Stimulated activated naive CD8-positive, alpha-beta T cell treated with anti-CD3 and anti-CD28 coated beads, Interleukin-15, Interleukin-2, amounts not matched to agents 100 ng/mL and 50 ng/mL, for 24 hours (primary cell): ENCODE data around the gene ADAT2.
"Not testable (repeated sequence)": the region's sequence is repeated elsewhere in the genome, so short reads cannot be mapped to it uniquely, and the experiment has no call there.

Experiments used
- H3K27ac Mint-ChIP-seq: one replicate; pipeline ENCODE4 v1.8.0; 2021; ENCODE audit warnings: mild to moderate bottlenecking, mixed read lengths
- H3K27me3 Mint-ChIP-seq: one replicate; pipeline ENCODE4 v1.8.0; 2021; ENCODE audit warnings: mixed read lengths
- H3K36me3 Mint-ChIP-seq: one replicate; pipeline ENCODE4 v1.8.0; 2021; ENCODE audit warnings: low read depth, mixed read lengths
- H3K4me1 Mint-ChIP-seq: one replicate; pipeline ENCODE4 v1.8.0; 2021; ENCODE audit warnings: low read depth, mixed read lengths
- H3K4me3 Mint-ChIP-seq: one replicate; pipeline ENCODE4 v1.8.0; 2021; ENCODE audit warnings: mild to moderate bottlenecking, mixed read lengths
- H3K9me3 Mint-ChIP-seq: one replicate; pipeline ENCODE4 v1.8.0; 2021; ENCODE audit warnings: mixed read lengths

ADAT2 gene

DNA sequence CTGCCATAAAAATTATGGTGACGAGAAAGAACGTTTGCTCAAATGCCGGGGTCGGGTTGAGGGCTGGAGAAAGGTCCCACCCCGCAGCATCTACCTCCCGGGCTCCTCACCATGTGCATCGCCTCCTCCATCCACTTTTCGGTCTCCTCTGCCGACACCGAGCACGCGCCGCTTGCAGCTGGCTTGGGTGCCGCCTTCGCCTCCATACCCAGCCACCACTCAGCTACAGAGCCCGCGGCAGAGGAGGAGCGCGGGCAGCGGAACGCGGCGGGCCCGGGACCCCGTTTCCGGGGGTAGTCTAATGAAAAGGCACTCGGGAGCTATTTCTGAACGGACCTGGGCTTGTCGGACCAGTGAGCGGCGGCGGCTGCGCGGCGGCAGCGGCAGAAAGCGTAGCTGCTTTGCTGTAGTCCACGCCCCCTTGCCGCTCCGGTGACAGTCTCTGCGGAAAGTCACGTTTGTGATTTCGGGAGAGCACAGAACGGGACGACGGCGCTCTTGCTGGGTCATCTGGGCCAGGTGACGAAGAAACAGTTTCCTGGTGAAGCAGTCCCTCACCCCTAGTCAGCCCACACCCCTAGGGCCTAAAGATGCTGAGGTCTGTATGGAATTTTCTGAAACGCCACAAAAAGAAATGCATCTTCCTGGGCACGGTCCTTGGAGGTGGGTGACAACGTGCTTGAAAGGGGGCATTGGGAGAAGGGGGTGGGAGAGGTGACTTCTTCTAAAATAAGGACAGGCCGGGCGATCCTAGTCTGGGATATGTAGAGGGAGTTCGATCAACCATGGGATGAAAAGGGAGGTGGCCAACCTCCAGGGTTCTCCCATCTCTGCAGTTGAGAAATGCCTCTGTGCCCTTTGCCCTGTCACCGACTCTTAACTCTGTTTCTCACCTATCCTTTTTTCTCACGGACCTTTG is at the start of gene ADAT2, which contains the start of gene PEX3:
TSS of gene ADAT2 (minus strand) at position 243 of the 919 bp plus-strand sequence. CDS start at position 206, 37 bp downstream.
TSS of gene PEX3 (plus strand) at position 353 of the 919 bp plus-strand sequence. CDS start at position 591, 238 bp downstream.
- Mint-ChIP-seq H3K4me3 (peak within 1 kb of the TSS; percentile 99), H3K36me3 (peaks cover 34% of the 10 kb centered on the region), H3K27ac (peak within 1 kb of the TSS; percentile 98), H3K9me3 (no peaks in the 10 kb centered on the region), H3K27me3 (no peaks in the 10 kb centered on the region), H3K4me1 (peaks cover 56% of the 10 kb centered on the region)

DNA sequence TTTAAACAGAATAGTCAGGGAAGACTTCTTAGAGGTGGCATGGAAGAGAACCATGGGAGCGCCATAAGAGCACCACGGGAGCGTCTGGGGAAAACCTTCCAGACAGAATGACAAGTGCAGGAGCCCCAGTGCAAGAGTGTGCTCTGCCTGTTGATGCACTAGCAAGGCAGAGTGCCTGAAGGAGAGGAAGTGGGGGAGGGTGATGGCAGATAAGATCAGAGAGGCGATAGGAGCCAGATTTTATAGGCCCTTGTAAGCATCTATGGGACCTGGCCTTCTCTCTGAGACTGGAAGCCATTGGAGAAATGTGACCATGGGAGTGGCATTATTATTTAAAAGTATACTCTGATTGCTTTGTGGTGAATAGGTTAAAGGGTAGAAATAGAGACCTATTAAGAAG is 47.9 kb upstream of the ADAT2 start:
- no peak overlapping the region for H3K4me3 Mint-ChIP-seq
- peaks cover 13% of the 10 kb centered on the region for H3K4me1 Mint-ChIP-seq
- H3K9me3 Mint-ChIP-seq: peaks cover 12% of the 10 kb centered on the region
- H3K36me3 Mint-ChIP-seq: peaks cover 38% of the 10 kb centered on the region
- H3K27me3 Mint-ChIP-seq: no peaks in the 10 kb centered on the region
- H3K27ac Mint-ChIP-seq: no peak overlapping the region

DNA sequence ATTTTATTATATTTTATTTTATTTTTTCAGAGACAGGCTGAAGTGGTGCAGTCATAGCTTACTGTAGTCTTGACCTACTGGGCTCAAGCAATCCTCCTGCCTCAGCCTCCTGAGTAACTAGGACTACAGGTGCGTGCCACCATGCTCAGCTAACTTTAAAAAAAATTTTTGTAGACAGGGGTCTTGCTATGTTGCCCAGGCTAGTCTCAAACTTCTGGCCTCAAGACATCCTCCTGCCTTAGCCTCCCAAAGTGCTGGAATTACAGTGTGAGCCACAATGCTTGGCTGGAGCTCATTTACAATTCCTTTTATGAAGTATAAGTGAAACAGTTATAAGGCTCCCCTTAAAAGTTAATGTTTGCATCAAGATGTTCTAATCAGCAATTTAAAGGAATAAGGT is 46.5 kb upstream of the ADAT2 start:
- Mint-ChIP-seq H3K36me3 (peaks cover 41% of the 10 kb centered on the region), H3K4me3 (no peak overlapping the region), H3K9me3 (peaks cover 12% of the 10 kb centered on the region), H3K27ac (no peak overlapping the region), H3K4me1 (peaks cover 13% of the 10 kb centered on the region), H3K27me3 (no peaks in the 10 kb centered on the region)

DNA sequence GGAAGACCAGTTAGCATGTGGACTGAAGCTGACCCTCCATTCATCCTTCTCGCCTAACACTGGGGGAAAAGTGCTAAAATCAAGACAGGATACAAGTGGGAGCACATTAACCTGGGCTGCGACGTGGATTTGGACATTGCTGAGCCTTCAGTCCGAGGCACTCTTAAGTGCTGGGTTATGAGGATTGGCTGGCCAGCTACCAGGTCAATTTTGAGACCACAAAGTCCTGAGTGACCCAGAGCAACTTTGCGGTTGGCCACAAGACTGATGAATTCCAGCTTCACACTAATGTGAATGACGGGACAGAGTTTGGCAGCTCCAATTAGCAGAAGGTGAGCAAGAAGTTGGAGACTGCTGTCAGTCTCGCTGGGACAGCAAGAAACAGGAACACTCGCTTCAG is 40.3 kb upstream of the ADAT2 start:
- no peaks in the 10 kb centered on the region for H3K9me3 Mint-ChIP-seq
- H3K27ac Mint-ChIP-seq: no peak overlapping the region
- no peak overlapping the region for H3K4me3 Mint-ChIP-seq
- no peaks in the 10 kb centered on the region for H3K4me1 Mint-ChIP-seq
- no peaks in the 10 kb centered on the region for H3K27me3 Mint-ChIP-seq
- H3K36me3 Mint-ChIP-seq: peaks cover 29% of the 10 kb centered on the region

DNA sequence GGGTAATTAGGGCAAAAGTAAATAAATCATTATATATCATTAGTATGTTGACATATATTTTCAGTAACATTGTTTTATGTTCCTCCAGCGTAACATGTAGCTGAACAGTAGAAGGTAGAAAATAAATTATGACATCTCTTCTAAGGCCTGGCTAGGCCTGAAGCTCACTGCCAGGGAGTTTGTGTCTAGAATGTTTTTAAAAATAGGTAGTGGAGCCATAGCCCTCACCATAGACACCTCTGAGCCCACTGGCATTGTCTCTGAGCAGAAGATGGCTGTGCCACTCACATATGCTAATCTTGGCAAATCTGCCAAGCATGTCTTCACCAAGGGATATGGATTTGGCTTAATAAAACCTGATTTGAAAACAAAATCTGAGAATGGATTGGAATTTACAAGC is 39.7 kb upstream of the ADAT2 start:
- Mint-ChIP-seq H3K9me3 (no peaks in the 10 kb centered on the region), H3K36me3 (peaks cover 27% of the 10 kb centered on the region), H3K4me1 (no peaks in the 10 kb centered on the region), H3K27ac (no peak overlapping the region), H3K4me3 (no peak overlapping the region), H3K27me3 (no peaks in the 10 kb centered on the region)

DNA sequence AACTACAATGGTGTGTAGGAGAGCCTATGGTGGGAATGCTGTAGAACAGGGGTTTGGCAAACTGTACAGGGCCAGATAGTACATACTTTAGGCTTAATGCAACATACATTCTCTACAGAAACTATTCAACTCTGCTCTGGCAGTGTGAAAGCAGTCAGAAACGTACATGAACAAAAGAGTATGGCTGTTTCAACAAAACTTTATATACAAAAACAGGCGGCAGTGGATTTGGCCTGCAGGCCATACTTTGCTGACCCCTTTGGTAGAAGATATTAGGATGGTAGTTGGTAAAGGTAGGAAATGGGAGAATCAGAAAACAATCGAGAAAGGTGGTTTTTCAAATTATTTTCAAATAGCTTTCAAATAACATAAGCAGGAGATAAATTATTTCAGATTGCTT is 36.3 kb upstream of the ADAT2 start:
- Mint-ChIP-seq H3K27me3 (no peaks in the 10 kb centered on the region), H3K36me3 (peaks cover 20% of the 10 kb centered on the region), H3K27ac (no peak overlapping the region), H3K9me3 (no peaks in the 10 kb centered on the region), H3K4me3 (no peak overlapping the region), H3K4me1 (no peaks in the 10 kb centered on the region)

DNA sequence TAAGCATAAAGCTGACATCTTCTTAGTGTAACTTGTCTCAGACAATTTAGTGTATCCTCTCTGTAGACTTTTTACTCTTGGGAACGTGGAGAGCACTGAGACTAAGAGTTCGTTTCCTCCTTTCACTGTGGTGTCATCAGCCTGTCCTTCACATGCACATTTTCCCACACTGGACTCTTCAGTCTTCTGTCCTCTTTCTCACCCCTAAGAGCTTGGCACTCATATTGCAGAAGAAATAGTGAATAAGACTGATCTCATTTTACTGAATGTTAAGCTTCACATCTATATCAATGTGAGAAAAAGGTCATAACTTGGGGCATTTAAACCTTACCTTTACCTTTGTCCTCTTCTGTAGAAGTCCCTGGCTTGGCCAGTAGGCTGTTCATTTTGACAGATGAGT is 35.5 kb upstream of the ADAT2 start:
- Mint-ChIP-seq H3K9me3 (no peaks in the 10 kb centered on the region), H3K4me1 (no peaks in the 10 kb centered on the region), H3K27me3 (no peaks in the 10 kb centered on the region), H3K4me3 (no peak overlapping the region), H3K27ac (no peak overlapping the region), H3K36me3 (peaks cover 20% of the 10 kb centered on the region)

DNA sequence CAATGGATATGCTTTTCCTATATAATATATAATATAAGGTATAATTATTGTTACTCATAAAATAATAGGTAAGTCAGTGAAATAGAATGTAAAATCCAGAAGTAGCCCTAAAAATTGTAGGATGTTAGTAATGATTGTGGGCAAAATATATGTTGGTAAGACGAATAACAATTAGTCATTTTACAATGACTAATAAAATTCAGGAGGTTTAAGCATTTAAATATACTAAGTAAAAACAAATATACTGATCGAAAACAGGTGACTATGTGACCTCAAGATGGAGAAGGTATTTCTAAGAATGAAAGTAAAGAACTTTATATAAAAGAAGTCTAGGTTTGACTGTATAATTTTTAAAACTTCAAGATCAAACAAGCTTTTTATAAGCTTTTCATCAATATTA is 32.1 kb upstream of the ADAT2 start:
- H3K27me3 Mint-ChIP-seq: no peaks in the 10 kb centered on the region
- no peak overlapping the region for H3K4me3 Mint-ChIP-seq
- H3K4me1 Mint-ChIP-seq: no peaks in the 10 kb centered on the region
- no peak overlapping the region for H3K27ac Mint-ChIP-seq
- no peaks in the 10 kb centered on the region for H3K9me3 Mint-ChIP-seq
- peaks cover 25% of the 10 kb centered on the region for H3K36me3 Mint-ChIP-seq

DNA sequence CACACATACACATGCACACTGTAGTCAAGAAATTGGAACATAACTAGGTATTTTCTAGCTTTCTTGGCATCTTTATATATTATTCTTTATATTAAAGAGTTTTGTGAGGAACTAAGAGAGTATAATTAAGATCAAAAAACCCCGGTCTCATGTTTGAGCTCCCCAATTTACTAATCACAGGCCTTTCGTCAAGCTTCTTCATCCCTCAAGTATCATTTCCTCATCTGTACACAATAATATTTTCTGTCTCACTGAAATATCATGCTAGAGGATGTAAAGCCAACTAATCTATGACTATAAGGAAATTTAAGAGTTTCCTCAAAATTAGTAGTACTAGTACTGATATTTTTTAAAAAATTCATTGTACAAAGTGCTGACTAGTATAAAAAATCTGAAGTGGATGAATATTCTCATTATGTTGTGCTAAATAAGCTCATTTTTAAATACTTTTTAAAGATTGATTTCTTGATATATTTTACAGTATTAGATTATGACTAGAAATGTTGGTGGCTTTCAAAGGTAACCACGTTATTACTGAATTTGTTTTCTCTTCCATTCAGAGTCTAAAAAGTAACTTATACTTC is 28.1 kb upstream of the ADAT2 start:
- H3K27ac Mint-ChIP-seq: no peak overlapping the region
- H3K36me3 Mint-ChIP-seq: peaks cover 50% of the 10 kb centered on the region
- no peaks in the 10 kb centered on the region for H3K27me3 Mint-ChIP-seq
- H3K4me1 Mint-ChIP-seq: no peaks in the 10 kb centered on the region
- H3K4me3 Mint-ChIP-seq: no peak overlapping the region
- no peaks in the 10 kb centered on the region for H3K9me3 Mint-ChIP-seq

DNA sequence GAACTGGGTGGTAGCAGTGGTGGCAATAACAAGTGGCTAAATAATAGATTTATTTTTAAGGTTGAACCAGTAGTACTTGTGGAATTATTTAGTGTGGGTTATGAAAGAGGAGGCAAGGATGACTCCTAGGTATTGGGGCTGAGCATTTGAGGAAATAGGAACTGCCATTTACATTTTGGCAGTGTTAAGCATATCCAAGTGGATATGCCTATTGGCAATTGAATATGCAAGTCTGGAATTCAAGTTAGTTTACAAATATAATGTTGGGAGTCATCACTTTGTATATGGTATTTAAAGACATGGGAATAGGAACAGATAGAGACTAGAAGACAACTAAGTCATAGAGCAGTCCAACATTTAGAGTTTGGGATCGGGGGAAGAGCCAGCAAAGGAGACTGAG is 26.1 kb upstream of the ADAT2 start:
- Mint-ChIP-seq H3K4me1 (no peaks in the 10 kb centered on the region), H3K27ac (no peak overlapping the region), H3K4me3 (no peak overlapping the region), H3K27me3 (no peaks in the 10 kb centered on the region), H3K9me3 (no peaks in the 10 kb centered on the region), H3K36me3 (peaks cover 68% of the 10 kb centered on the region)

DNA sequence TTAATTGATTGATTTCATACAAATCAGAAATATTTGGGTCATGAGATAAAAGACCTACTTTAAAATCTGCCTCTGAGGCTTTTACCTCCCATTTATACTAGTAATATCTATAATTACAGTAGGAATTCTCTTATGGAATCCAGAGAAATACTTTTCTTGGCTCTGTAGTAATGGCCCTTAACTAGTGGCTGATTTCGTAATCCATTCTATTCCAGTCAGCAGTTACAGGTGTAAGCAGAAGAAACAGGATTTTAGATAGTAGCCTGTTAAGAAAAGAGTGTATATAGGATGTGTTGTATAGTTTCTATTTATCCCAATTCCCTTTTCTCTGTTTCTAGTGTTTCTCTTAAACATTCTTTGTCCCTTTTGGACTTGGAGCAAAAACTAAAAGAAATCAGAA is 21.3 kb upstream of the ADAT2 start:
- Mint-ChIP-seq H3K36me3 (peaks cover 72% of the 10 kb centered on the region), H3K9me3 (no peaks in the 10 kb centered on the region), H3K27me3 (no peaks in the 10 kb centered on the region), H3K27ac (no peak overlapping the region), H3K4me1 (no peaks in the 10 kb centered on the region), H3K4me3 (no peak overlapping the region)

DNA sequence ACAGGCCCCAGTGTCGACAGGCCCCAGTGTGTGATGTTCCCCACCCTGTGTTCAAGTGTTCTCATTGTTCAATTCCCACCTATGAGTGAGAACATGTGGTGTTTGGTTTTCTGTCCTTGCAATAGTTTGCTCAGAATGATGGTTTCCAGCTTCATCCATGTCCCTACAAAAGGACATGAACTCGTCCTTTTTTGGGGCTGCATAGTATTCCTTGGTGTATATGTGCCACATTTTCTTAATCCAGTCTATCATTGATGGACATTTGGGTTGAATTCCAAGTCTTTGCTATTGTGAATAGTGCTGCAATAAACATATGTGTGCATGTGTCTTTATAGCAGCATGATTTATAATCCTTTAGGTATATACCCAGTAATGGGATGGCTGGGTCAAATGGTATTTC is 18.3 kb upstream of the ADAT2 start:
- peaks cover 62% of the 10 kb centered on the region for H3K36me3 Mint-ChIP-seq
- H3K9me3 Mint-ChIP-seq, H3K27me3 Mint-ChIP-seq, H3K4me1 Mint-ChIP-seq, H3K4me3 Mint-ChIP-seq, H3K27ac Mint-ChIP-seq: not testable (repeated sequence)

DNA sequence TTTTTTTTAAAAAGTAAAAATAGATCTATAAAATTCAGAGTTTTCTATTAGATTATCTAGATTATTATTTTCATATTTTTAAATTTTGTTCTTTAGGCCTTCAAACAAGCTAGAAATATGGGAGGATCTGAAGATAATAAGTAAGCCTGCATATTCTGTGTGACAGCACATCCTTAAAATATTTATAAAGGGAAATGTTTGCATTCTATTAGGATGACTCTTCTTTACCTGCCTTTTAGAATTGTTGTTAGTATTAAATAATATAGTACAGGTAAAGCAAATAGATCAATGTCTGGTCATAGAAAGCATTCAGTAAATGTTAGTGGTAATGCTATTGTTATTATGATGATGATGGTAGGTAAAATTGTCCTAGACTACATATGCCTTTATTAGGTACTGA is 17.5 kb upstream of the ADAT2 start:
- Mint-ChIP-seq H3K27me3 (no peaks in the 10 kb centered on the region), H3K36me3 (peaks cover 56% of the 10 kb centered on the region), H3K4me1 (no peaks in the 10 kb centered on the region), H3K9me3 (no peaks in the 10 kb centered on the region), H3K27ac (no peak overlapping the region), H3K4me3 (no peak overlapping the region)

DNA sequence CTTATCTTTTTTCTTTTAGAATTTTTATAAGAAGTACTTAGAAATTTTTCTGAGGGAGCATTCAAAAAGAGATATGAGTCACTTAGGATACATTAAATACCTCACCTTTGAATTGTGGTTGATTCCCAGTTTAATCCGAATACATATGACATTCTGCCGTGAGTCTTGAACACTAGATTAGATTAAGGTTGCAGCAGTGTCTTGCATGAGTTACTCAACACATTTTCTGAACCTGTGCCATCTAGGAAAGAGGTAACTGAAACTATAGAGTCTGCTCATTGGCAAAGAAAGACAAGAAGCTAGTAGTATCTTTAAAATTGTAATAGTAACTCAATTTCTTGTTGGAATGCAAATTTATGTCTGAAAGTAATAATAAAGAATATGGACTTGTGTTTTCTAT is 15.1 kb upstream of the ADAT2 start:
- H3K36me3 Mint-ChIP-seq: peaks cover 50% of the 10 kb centered on the region
- H3K27ac Mint-ChIP-seq: no peak overlapping the region
- H3K4me3 Mint-ChIP-seq: no peak overlapping the region
- no peaks in the 10 kb centered on the region for H3K9me3 Mint-ChIP-seq
- no peaks in the 10 kb centered on the region for H3K4me1 Mint-ChIP-seq
- H3K27me3 Mint-ChIP-seq: no peaks in the 10 kb centered on the region

DNA sequence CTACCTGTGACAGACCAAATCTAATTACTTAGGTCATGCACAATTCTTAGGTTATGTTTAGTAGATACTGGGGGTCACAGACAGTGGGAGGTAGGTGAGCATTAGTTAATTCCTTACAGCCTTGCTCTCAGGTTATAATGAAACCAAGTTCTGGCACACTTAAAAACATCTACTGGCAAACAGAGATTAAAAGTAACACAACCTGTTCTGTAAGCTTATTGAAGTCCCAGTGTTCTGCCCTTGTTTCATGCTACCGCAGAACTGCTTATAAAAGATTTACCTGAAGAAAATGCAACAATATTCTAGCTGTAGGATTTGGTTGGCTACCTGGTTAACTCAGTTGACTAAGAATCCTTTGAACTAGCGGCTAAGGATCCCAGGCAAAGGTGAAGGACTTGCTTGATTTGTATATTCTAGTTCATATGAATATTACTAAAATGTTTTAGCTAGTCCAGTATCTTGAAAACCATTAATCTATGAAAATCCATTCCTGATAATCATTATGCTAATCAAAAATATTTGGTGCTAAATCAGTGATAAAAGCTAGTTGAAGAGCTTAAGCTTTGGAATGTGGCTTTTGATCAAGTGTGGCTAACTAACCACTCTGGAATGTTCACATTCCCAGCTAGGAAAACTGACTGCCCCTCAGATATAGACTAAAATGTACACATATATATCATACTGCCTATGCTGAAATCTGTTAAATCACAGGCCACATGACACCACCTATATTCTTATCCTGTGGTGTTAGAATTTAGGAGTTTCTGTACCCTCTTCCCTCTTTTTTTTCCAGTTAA is 7.3 kb upstream of the ADAT2 start:
- H3K4me3 Mint-ChIP-seq: no peak overlapping the region
- peaks cover 28% of the 10 kb centered on the region for H3K4me1 Mint-ChIP-seq
- peaks cover 44% of the 10 kb centered on the region for H3K36me3 Mint-ChIP-seq
- H3K27ac Mint-ChIP-seq: no peak overlapping the region
- H3K9me3 Mint-ChIP-seq: no peaks in the 10 kb centered on the region
- H3K27me3 Mint-ChIP-seq: no peaks in the 10 kb centered on the region
